Heart right ventricle (tissue), 16 donors: ENCODE data around the gene NMRK2. TPM values are rescaled to one million over a fixed set of nuclear protein-coding genes. Genes with fewer than 3 reads are reported as not detected.

Source experiments
- ATAC-seq, 8 donors: fragments of 200-7000 bp; cut with Tn5 transposase; one replicate each; pipeline ENCODE4 v1.9.1; 2020; ENCODE audit warnings: mild to moderate bottlenecking in 8 of 8, moderate library complexity in 8 of 8, moderate number of reproducible peaks in 1 of 8
- DNase-seq, 2 donors: peaks; one replicate each; pipeline ENCODE4 v3.0.0-alpha.2; 2020
- H3K27ac ChIP-seq, 10 donors: fragments of 200-600 bp; sonication (generic) in 2 of 10; one replicate each; pipeline versions ENCODE4 v1.5.0 to v1.8.0; 2020 to 2022; ENCODE audit warnings: mild to moderate bottlenecking in 3 of 10
- H3K27me3 ChIP-seq, 7 donors: fragments of 200-600 bp; one replicate each; pipeline ENCODE4 v1.8.0; 2021 to 2022; ENCODE audit warnings: mild to moderate bottlenecking in 2 of 7
- H3K36me3 ChIP-seq, 9 donors: fragments of 200-600 bp; sonication (generic) in 1 of 9; one replicate each; pipeline versions ENCODE4 v1.5.0 to v1.8.0; 2020 to 2022; ENCODE audit warnings: mild to moderate bottlenecking in 2 of 9
- H3K4me1 ChIP-seq, 9 donors: fragments of 200-600 bp; sonication (generic) in 1 of 9; one replicate each; pipeline versions ENCODE4 v1.5.0 to v1.8.0; 2020 to 2022; ENCODE audit warnings: mild to moderate bottlenecking in 4 of 9
- H3K4me3 ChIP-seq, 10 donors: fragments of 200-600 bp; sonication (generic) in 2 of 10; one replicate each; pipeline versions ENCODE4 v1.5.0 to v1.8.0; 2020 to 2022; ENCODE audit warnings: mild to moderate bottlenecking in 7 of 10, moderate library complexity in 2 of 10
- H3K9me3 ChIP-seq, 11 donors: fragments of 200-600 bp in 10 of 11; sonication (generic) in 2 of 11; one replicate each; pipeline versions ENCODE4 v1.5.0 to v1.8.0; 2013 to 2022; ENCODE audit warnings: mild to moderate bottlenecking in 2 of 11, control low read depth in 1 of 11, moderate library complexity in 1 of 11
- WGBS, 2 donors: extraction: QIAGEN DNeasy Blood & Tissue Kit; methylation state at CpG; one replicate each; pipeline ENCODE4 v1.1.7; 2013; ENCODE audit warnings: inconsistent platforms in 1 of 2; 5-methylcytosine and 5-hydroxymethylcytosine counted together
- intact Hi-C, 10 donors: fragments of 100-400 bp; cut with DNase I; formaldehyde crosslinking; loops; one replicate each; pipeline versions ENCODE4 v1.11.1 to v1.14.2; 2022
- polyA plus RNA-seq, 2 donors: library from polyadenylated mRNA; stranded (reverse); fragments of 200-250 nt; gene quantifications; one replicate each; pipeline ENCODE4 v1.2.3, GENCODE V29; 2013
- total RNA-seq, 10 donors: library from RNA; stranded (reverse); fragmentation: NEBNext Ultra II Directional in 3 of 10; extraction: Animal tissue kit (Norgen Biotek cat#: 25700) in 3 of 10; gene quantifications; one replicate each; pipeline versions ENCODE4 v1.2.1 to v1.2.4, GENCODE V29; 2021 to 2023
- TF ChIP-seq, protein P1 (sequence below), 9 donors: fragments of 200-600 bp; sonication (generic) in 2 of 9; IDR thresholded peaks; one replicate each; pipeline versions ENCODE4 v1.5.0 to v1.8.0; 2021 to 2022; ENCODE audit warnings: antibody characterized with exemption in 9 of 9, mild to moderate bottlenecking in 5 of 9, moderate library complexity in 1 of 9
- donor health status: Arrhythmogenic right ventricular cardiomyopathy.
- donor health status: ischemic (EF 13 %, LVEDD 7.1; RV severe dilation, severe dysfunction).
- donor health status: healthy with polysubstance abuse.
- donor health status: DM: no; HTN: yes; CAD: no.
- donor health status: DM: no; HTN: no; CAD: no.
- donor health status: ischemic (EF 25% LVEDD 6.9; RV normal size, moderate dysfunction).
- donor health status: ischemic (EF 25% LVEDD 5.7; RV mildly dilated, moderate dysfunction).
- donor health status: healthy.
- donor health status: DM: yes; HTN: yes; CAD: no.
- donor health status: Ischemic cardiomyopathy.
- donor health status: ischemic (EF 35%, LVEDD 5.7; RV mildly dilated, moderate dysfunction).
- donor health status: nonischemic (EF 11% LVEDD 7.7; RV severe dilation, severe dysfunction).
- donor health status: DM: yes; HTN: yes; CAD: no.
- donor health status: PGD.
- donor health status: ischemic (EF 29% LVEDD 5.4; RV normal size, mild dysfunction).
- donor health status: nonischemic (EF 23%, LVEDD 6.1; RV moderate dilation, normal function).

NMRK2 gene
- total and polyA plus RNA-seq, 12 donors = 241 to 2,570 (median 741) TPM

DNA sequence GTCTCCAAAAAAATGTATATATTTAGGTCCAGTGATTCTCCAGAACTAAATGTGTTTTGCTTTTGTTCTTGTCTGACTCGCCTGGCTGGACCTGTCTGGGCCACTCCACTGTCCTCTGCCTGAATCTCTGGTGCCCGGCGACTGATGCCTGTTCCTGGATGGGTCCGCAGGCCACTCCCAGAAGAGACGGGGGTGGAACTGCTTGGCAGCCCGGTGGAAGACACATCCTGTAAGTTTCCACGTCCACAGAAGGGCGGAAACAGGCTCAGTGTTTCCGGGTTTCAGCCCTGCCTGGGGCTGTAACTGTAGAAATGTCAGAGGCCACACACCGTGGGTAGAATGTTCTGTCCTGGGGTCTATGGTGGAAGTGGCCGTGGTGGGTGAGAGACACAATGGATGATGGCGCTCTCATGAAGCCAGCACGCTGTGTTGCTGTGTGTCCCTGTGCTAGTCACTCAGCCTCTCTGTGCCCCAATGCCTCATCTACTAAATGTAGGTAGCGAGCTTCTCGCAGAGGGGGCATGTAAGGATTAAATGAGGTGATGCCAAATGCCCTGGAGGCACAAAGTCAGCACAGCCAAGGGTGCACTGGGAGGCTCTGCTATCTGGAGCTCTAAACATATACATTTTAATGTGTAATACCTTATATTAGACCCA is 30.4 kb upstream of the NMRK2 start:
- no peak for ATAC-seq
- H3K4me1 ChIP-seq = no peaks in the 10 kb centered on the region
- H3K9me3 ChIP-seq = peaks cover 0 to 10% (median 6%) of the 10 kb centered on the region in 11 donors
- no peak overlapping the region for H3K27ac ChIP-seq
- no peaks in the 10 kb centered on the region for H3K36me3 ChIP-seq
- intact Hi-C loops = no loop called here
- TF ChIP-seq, protein P1, sequence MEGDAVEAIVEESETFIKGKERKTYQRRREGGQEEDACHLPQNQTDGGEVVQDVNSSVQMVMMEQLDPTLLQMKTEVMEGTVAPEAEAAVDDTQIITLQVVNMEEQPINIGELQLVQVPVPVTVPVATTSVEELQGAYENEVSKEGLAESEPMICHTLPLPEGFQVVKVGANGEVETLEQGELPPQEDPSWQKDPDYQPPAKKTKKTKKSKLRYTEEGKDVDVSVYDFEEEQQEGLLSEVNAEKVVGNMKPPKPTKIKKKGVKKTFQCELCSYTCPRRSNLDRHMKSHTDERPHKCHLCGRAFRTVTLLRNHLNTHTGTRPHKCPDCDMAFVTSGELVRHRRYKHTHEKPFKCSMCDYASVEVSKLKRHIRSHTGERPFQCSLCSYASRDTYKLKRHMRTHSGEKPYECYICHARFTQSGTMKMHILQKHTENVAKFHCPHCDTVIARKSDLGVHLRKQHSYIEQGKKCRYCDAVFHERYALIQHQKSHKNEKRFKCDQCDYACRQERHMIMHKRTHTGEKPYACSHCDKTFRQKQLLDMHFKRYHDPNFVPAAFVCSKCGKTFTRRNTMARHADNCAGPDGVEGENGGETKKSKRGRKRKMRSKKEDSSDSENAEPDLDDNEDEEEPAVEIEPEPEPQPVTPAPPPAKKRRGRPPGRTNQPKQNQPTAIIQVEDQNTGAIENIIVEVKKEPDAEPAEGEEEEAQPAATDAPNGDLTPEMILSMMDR (IDR thresholded peaks at IDR 0.05) = no peak
- H3K4me3 ChIP-seq = no peak overlapping the region
- H3K27me3 ChIP-seq = no peaks in the 10 kb centered on the region
- DNase-seq = no peak
- 71 to 78% methylated on average over 15 of the region's 15 CpGs for WGBS, 2 donors

DNA sequence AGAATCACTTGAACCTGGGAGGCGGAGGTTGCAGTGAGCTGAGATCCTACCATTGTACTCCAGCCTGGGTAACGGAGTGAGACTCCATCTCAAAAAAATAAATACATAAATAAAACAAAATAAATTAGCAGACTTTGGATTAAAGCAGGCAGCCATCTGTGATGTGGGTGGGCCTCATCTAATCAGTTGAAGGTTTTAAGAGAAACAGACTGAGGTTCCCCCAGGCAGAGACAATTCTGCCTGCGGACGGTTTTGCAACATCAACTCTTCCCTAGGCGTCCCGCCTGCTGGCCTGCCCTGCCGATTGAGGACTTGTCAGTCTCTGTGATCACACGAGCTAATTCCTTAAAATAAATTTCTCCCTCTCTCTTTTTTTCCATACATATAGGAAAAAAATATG is 28.6 kb upstream of the NMRK2 start:
- WGBS, 2 donors = 91 to 92% methylated on average over 8 of the region's 8 CpGs
- Histone ChIP-seq H3K4me3 (no peak overlapping the region), H3K27ac (no peak overlapping the region), H3K36me3 (no peaks in the 10 kb centered on the region), H3K27me3 (no peaks in the 10 kb centered on the region), H3K9me3 (peaks cover 0 to 2% (median 0%) of the 10 kb centered on the region in 11 donors), H3K4me1 (no peaks in the 10 kb centered on the region)
- intact Hi-C loops = no loop called here
- DNase-seq (no peak), ATAC-seq (no peak)
- TF ChIP-seq, protein P1 (IDR thresholded peaks at IDR 0.05) = no peak

DNA sequence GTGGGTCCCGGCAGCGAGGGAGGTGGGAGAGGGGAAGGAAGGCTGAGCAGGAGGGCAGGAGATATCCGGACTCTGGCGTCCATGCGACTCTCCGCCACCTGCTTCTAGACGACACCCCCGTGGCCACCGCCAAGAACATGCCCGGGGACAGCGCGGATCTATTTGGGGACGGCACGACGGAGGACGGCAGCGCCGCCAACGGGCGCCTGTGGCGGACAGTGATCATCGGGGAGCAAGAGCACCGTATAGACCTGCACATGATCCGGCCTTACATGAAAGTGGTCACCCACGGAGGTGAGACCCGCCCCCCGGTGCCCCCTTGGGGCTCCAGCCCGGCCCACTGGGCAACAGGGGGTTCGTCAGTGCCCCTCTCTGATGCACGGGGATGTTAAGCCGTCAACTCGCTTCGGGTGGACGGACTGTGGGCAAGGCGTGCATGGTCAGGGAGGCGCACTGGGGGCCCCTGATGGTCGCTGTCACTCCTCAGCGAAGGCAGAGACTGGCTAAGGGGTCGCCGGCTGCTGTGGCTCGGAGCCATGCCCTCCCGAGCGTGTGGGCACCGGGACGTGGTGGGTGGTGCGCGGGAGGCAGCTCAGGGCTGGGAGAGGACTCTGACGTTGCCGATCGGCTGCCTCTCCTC is 25.1 kb upstream of the NMRK2 start:
- DNase-seq (no peak), ATAC-seq (peak in 2 of 8 donors; percentile 16 to 50)
- no peak overlapping the region for H3K4me3 ChIP-seq
- H3K27me3 ChIP-seq = no peaks in the 10 kb centered on the region
- TF ChIP-seq, protein P1 (IDR thresholded peaks at IDR 0.05) = no peak
- no peaks in the 10 kb centered on the region for H3K4me1 ChIP-seq
- H3K27ac ChIP-seq = no peak overlapping the region
- peaks cover 0 to 19% (median 8%) of the 10 kb centered on the region in 11 donors for H3K9me3 ChIP-seq
- intact Hi-C loops = no loop called here
- WGBS, 2 donors = 85 to 86% methylated on average over 49 to 50 of the region's 50 CpGs
- H3K36me3 ChIP-seq = no peaks in the 10 kb centered on the region

DNA sequence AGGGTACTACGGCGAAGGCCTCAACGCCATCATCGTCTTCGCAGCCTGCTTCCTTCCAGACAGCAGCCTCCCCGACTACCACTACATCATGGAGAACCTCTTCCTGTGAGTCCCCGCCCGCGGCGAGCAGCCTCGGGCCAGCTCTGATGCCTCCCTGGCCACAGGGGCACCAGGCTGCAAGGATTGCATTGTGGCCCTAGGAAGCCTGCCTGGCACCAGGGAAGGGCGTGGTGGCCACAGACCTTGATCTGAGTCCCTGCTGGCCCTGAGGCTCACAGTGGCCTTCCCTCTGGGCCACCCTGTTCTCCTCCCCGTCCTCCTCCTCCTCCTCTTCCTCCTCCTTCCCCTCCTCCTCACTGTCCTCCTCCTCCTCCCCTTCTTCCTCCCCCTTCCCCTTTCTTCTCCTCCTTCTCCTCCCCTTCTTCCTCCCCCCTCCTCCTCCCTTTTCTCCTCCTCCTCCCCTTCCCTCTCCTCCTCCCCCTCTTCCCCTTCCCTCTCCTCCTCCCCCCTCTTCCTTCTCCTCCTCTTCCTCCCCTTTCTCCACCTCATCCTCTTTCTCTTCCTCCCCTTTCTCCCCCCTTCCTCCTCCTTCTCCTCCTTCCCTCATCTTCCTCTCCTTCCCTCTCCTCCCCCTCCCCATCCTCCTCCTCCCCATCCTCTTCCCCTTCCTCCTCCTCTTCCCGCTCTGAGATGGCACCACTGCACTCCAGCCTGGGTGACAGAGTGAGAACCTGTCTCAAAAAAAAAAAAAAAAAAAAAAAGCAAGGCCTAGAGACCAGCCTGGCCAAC is 24.4 kb upstream of the NMRK2 start:
- ATAC-seq (peak in 1 of 8 donors; percentile 33), DNase-seq (no peak)
- intact Hi-C loops = no loop called here
- no peak overlapping the region for H3K4me3 ChIP-seq
- peaks cover 0 to 19% (median 8%) of the 10 kb centered on the region in 11 donors for H3K9me3 ChIP-seq
- H3K4me1 ChIP-seq = no peaks in the 10 kb centered on the region
- H3K36me3 ChIP-seq = no peaks in the 10 kb centered on the region
- 71 to 76% methylated on average over 13 to 14 of the region's 14 CpGs for WGBS, 2 donors
- no peaks in the 10 kb centered on the region for H3K27me3 ChIP-seq
- TF ChIP-seq, protein P1 (IDR thresholded peaks at IDR 0.05) = no peak
- no peak overlapping the region for H3K27ac ChIP-seq
